LNCaP clone FGC (cell line): ENCODE data around the gene MMAA.
"Not testable (repeated sequence)": the region's sequence is repeated elsewhere in the genome, so short reads cannot be mapped to it uniquely, and the experiment has no call there.

Experiments
- DNase-seq: peaks from one replicate; pipeline ENCODE4 v3.0.0-alpha.2; 2011; ENCODE audit warnings: low read depth
- H3K4me3 ChIP-seq: 2 replicates; pipeline ENCODE4 v1.5.1; 2011; ENCODE audit warnings: mild to moderate bottlenecking, low read depth, low read length, control low read depth
- CTCF ChIP-seq: IDR thresholded peaks from 2 replicates; pipeline ENCODE4 v1.5.1; 2012; ENCODE audit warnings: mild to moderate bottlenecking; ENCODE audit not compliant: control insufficient read depth, insufficient read depth; ENCODE audit errors: extremely low read depth

Gene MMAA

DNA sequence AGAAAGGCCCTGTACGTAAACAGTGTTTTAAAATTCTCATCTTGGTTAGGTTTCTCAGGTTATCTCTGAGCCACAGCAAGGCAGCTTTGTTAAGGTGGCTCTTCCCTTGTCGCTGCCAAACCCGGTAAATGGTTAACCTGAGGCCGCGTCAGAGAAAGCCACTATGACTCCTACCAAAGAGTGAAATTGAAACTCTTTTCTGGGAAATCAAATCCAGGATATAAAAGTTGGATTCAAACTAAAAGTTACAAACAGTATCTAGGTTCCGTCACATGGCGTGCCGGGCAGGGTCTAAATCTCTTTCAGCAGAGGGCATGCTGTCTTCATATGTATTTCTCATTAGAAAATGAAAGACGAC is 433 bp downstream of the MMAA start:
- peak; percentile 23 for TF ChIP-seq CTCF
- H3K4me3 ChIP-seq, result peak overlapping the region; percentile 94
- peak; percentile 39 for DNase-seq

DNA sequence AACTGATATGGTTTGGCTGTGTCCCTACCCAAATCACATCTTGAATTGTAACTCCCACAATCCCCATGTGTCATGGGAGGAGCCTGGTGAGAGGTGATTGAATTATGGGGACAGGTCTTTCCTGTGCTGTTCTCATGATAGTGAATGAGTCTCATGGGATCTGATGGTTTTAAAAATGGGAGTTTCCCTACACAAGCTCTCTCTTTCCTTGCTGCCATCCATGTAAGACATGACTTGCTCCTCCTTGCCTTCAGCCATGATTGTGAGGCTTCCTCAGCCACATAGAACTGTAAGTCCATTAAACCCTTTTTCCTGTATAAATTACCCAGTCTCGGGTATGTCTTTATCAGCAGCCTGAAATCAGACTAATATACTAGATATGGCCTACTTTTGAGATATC is 2.9 kb downstream of the MMAA start:
- not testable (repeated sequence) for H3K4me3 ChIP-seq, DNase-seq

GRCh38 chr4:145623831-145624230 is 4.6 kb downstream of the MMAA start:
- DNase-seq, result no peak
- no peak overlapping the region for H3K4me3 ChIP-seq
- no peak for TF ChIP-seq CTCF

DNA sequence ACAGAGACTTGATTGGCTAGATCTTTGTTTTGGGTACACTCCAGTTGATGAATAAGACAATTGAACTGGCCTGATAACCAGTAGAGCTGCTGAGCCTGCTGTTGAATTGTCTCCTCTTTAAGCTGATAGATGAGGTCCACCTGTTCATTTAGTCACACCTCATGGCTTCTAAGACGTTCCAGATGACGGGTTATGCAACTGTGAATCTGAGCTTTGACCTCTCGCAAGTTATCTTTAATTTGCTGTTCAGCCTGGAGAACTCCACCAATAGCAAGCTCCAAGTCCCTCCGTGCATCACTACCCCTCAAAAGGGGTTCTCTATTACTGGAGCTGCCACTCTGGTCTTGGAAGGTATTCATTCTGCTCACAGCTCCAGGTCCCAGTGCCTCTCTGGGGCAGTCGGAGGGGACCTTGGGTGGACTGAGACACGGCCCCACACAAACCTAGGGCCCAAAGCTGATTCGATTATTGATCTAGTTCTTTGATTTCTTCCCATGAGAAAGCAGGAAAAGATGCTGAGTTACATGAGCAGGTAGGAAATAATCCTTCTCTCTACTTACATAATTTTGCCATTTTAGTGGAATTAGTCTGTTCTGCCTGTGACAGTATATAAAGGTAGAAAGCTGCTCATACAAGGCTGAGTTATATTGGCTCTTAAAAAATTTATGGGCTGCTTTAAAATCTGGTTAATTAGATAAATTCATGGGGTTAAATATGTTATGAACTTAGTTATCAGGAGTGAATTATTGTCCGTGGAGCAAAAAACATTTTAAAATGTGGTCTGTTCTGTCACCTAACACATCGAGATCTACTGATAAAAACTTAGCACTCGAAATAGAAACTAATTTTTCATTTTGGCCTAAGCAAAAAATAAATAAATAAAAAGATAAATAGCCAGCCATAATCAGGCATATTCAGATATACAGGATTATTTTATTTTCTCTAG is 6.8 kb downstream of the MMAA start:
- no peak for TF ChIP-seq CTCF
- H3K4me3 ChIP-seq, result no peak overlapping the region
- no peak for DNase-seq

GRCh38 chr4:145626623-145626982 is 7.4 kb downstream of the MMAA start:
- no peak for TF ChIP-seq CTCF
- no peak for DNase-seq
- no peak overlapping the region for H3K4me3 ChIP-seq

DNA sequence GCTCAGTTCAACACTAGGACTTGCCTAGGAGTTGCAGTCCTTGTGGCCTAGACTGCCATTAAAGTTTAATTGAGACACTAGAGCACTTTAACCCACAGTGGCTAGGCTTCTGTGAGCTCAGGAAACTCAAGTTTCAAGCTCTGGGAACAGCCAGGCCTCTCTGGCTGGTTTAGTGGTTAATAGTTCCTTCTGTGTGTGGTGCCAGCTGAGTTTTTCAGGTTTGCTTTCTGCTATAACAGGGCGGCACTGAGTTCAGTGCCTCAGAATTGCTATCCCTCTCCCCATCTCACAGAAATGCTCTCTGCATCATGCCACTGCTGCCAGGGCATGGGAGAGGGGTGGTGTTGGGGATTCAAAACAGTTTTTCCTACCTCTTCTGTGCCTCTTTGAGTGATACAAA is 15.9 kb downstream of the MMAA start:
- no peak overlapping the region for H3K4me3 ChIP-seq
- no peak for DNase-seq
- TF ChIP-seq CTCF, result no peak

DNA sequence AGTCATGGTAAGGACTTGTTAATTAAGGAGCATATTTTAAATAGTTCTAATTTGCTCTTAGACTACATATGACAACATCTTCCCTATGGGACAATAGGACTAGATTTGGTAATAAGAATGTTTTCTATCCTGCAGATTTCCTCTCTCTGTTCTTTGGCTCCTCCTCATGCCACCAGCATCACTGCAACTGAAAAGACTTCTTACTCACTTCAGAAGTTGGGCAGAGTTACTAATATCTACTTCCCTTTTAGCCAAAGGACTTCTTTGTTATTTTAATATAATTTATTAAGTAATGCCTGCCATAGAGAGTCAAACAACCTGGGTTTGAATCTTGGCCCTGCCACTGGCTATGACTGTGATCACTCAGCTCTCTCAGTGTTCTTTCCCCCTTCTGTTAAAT is 16.4 kb downstream of the MMAA start:
- TF ChIP-seq CTCF, result no peak
- H3K4me3 ChIP-seq, result no peak overlapping the region
- DNase-seq, result no peak
